Measurements from ENCODE around the gene WHRN.

- TF ChIP-seq CTCF (conservative IDR thresholded peaks at IDR 0.05) (no peak), EZH2 (IDR thresholded peaks at IDR 0.05; ENCODE audit: low read depth) (no peak)
Observed at GRCh38 chr9:114416906-114417305, 88.4 kb downstream of the WHRN start.

Measured in PC-9 (cell line).